ENCODE measurements around the gene PYROXD2.

PYROXD2 gene

GRCh38 chr10:98410759-98411158 is 4.2 kb downstream of the PYROXD2 start:
- ChIA-PET CTCF (interaction anchor here (0.6 kb wide), 1 partner anchor 364 kb away, joined by 4 read pairs; no protein-coding TSS in a partner anchor), POLR2A (no interaction called here)
- TF ChIP-seq FOXK2 (IDR thresholded peaks at IDR 0.05) (no peak), NFRKB (IDR thresholded peaks at IDR 0.05) (no peak), LEF1 (IDR thresholded peaks at IDR 0.05; ENCODE audit: borderline replicate concordance) (no peak)
- DNase-seq (ENCODE audit: extremely low spot score), result no peak

GRCh38 chr10:98410135-98410743 is 4.7 kb downstream of the PYROXD2 start:
- TF ChIP-seq ARNT (IDR thresholded peaks at IDR 0.05) (no peak), L3MBTL2 (conservative IDR thresholded peaks at IDR 0.05) (no peak), TARDBP (IDR thresholded peaks at IDR 0.05) (no peak), FOXM1 (IDR thresholded peaks at IDR 0.05; ENCODE audit: borderline replicate concordance) (no peak), SUZ12 (IDR thresholded peaks at IDR 0.05) (no peak), SP1 (IDR thresholded peaks at IDR 0.05) (no peak), PKNOX1 (IDR thresholded peaks at IDR 0.05) (no peak), CTBP1 (IDR thresholded peaks at IDR 0.05; ENCODE audit: borderline replicate concordance) (no peak), FOXA1 (IDR thresholded peaks at IDR 0.05) (no peak), ELF4 (IDR thresholded peaks at IDR 0.05) (no peak), NFRKB (IDR thresholded peaks at IDR 0.05) (no peak), FOXK2 (IDR thresholded peaks at IDR 0.05) (no peak), LEF1 (IDR thresholded peaks at IDR 0.05; ENCODE audit: borderline replicate concordance) (no peak), ZNF384 (IDR thresholded peaks at IDR 0.05) (no peak), HDGF (IDR thresholded peaks at IDR 0.05; ENCODE audit: borderline replicate concordance) (no peak), BHLHE40 (IDR thresholded peaks at IDR 0.05; ENCODE audit: borderline replicate concordance) (no peak)
- DNase-seq (ENCODE audit: extremely low spot score), result no peak
- POLR2A ChIA-PET, result no interaction called here
- CTCF ChIA-PET, result interaction anchor here (0.6 kb wide), 1 partner anchor 363 kb away, joined by 4 read pairs; no protein-coding TSS in a partner anchor

- POLR2A ChIA-PET, result no interaction called here
- TF ChIP-seq NFRKB (IDR thresholded peaks at IDR 0.05) (no peak), FOXM1 (IDR thresholded peaks at IDR 0.05; ENCODE audit: borderline replicate concordance) (no peak), ZNF384 (IDR thresholded peaks at IDR 0.05) (no peak), L3MBTL2 (conservative IDR thresholded peaks at IDR 0.05) (no peak), SUZ12 (IDR thresholded peaks at IDR 0.05) (no peak), ELF4 (IDR thresholded peaks at IDR 0.05) (no peak), PKNOX1 (IDR thresholded peaks at IDR 0.05) (peak; percentile 18; the same call in 1 of the 2 replicates)
- no peak for DNase-seq (ENCODE audit: extremely low spot score)
- CTCF ChIA-PET, result interaction anchor here (0.6 to 0.9 kb wide), 2 partner anchors 14 to 22 kb away, joined by 4 read pairs; no protein-coding TSS in a partner anchor
Measured at GRCh38 chr10:98408799-98409198, 6.2 kb downstream of the PYROXD2 start.

GRCh38 chr10:98407744-98408241 is 7.2 kb downstream of the PYROXD2 start:
- DNase-seq (ENCODE audit: extremely low spot score), result no peak
- POLR2A ChIA-PET, result no interaction called here
- CTCF ChIA-PET, result no interaction called here
- TF ChIP-seq PKNOX1 (IDR thresholded peaks at IDR 0.05) (no peak), BHLHE40 (IDR thresholded peaks at IDR 0.05; ENCODE audit: borderline replicate concordance) (no peak), ZNF384 (IDR thresholded peaks at IDR 0.05) (no peak), SP1 (IDR thresholded peaks at IDR 0.05) (no peak), FOXK2 (IDR thresholded peaks at IDR 0.05) (no peak), HDGF (IDR thresholded peaks at IDR 0.05; ENCODE audit: borderline replicate concordance) (no peak), TARDBP (IDR thresholded peaks at IDR 0.05) (no peak), LEF1 (IDR thresholded peaks at IDR 0.05; ENCODE audit: borderline replicate concordance) (no peak), FOXM1 (IDR thresholded peaks at IDR 0.05; ENCODE audit: borderline replicate concordance) (no peak), FOXA1 (IDR thresholded peaks at IDR 0.05) (no peak), L3MBTL2 (conservative IDR thresholded peaks at IDR 0.05) (no peak)

GRCh38 chr10:98407017-98407743 is 7.8 kb downstream of the PYROXD2 start:
- no peak for DNase-seq (ENCODE audit: extremely low spot score)
- TF ChIP-seq SP1 (IDR thresholded peaks at IDR 0.05), result no peak
- CTCF ChIA-PET, result interaction anchor here (0.7 kb wide), 1 partner anchor 193 kb away, joined by 4 read pairs; no protein-coding TSS in a partner anchor
- POLR2A ChIA-PET, result no interaction called here

GRCh38 chr10:98405422-98405821 is 9.6 kb downstream of the PYROXD2 start:
- DNase-seq (ENCODE audit: extremely low spot score), result no peak
- no peak for TF ChIP-seq L3MBTL2 (conservative IDR thresholded peaks at IDR 0.05)
- no peak for TF ChIP-seq FOXA1 (IDR thresholded peaks at IDR 0.05)
- TF ChIP-seq SUZ12 (IDR thresholded peaks at IDR 0.05), result no peak
- no peak for TF ChIP-seq CTBP1 (IDR thresholded peaks at IDR 0.05; ENCODE audit: borderline replicate concordance)
- TF ChIP-seq SP1 (IDR thresholded peaks at IDR 0.05), result no peak
- TF ChIP-seq TARDBP (IDR thresholded peaks at IDR 0.05), result no peak
- TF ChIP-seq PKNOX1 (IDR thresholded peaks at IDR 0.05), result no peak
- no peak for TF ChIP-seq ARNT (IDR thresholded peaks at IDR 0.05)
- no peak for TF ChIP-seq ELF4 (IDR thresholded peaks at IDR 0.05)
- no peak for TF ChIP-seq HDGF (IDR thresholded peaks at IDR 0.05; ENCODE audit: borderline replicate concordance)
- ChIA-PET POLR2A (interaction anchor here (1.6 kb wide), 1 partner anchor 10 kb away, joined by 5 read pairs; the partner anchor contains the start of gene PYROXD2), CTCF (interaction anchor here (0.7 kb wide), 1 partner anchor 20 kb away, joined by 3 read pairs; no protein-coding TSS in a partner anchor)
